Breast epithelium (tissue), 3 donors: ENCODE results near the gene FAM187B.

Experiments
- CTCF ChIP-seq, 3 donors: fragments of 450-650 bp; IDR thresholded peaks; one replicate each; pipeline ENCODE4 v1.5.1; 2016 to 2017; ENCODE audit warnings: antibody characterized with exemption in 3 of 3, mild to moderate bottlenecking in 3 of 3, moderate library complexity in 3 of 3
- POLR2AphosphoS5 ChIP-seq, 3 donors: sonication (generic); formaldehyde crosslinking; IDR thresholded peaks; one replicate each; pipeline ENCODE4 v1.6.1; 2017; ENCODE audit warnings: antibody characterized with exemption in 3 of 3

GRCh38 chr19:35254341-35255297, 26.1 kb upstream of the FAM187B start:
- TF ChIP-seq POLR2AphosphoS5 (IDR thresholded peaks at IDR 0.05): no peak
- no peak for TF ChIP-seq CTCF (IDR thresholded peaks at IDR 0.05)
